MG63 (cell line): ENCODE results near the gene ZNF512. TPM values are rescaled to one million over a fixed set of nuclear protein-coding genes. Genes with fewer than 3 reads are reported as not detected.
"Not testable (repeated sequence)": the region's sequence is repeated elsewhere in the genome, so short reads cannot be mapped to it uniquely, and the experiment has no call there.

ENCODE experiments used
- DNase-seq: peaks from one replicate; pipeline ENCODE4 v3.0.0-alpha.2; 2020
- H3K27me3 ChIP-seq: fragments of 250-450 bp; sonication (Bioruptor Pico); 2 replicates; pipeline ENCODE4 v1.5.1; 2020; ENCODE audit warnings: mild to moderate bottlenecking, moderate library complexity
- H3K36me3 ChIP-seq: fragments of 250-450 bp; sonication (Bioruptor Pico); 2 replicates; pipeline ENCODE4 v1.5.1; 2020; ENCODE audit warnings: mild to moderate bottlenecking, moderate library complexity
- H3K4me3 ChIP-seq: fragments of 250-450 bp; sonication (Bioruptor Pico); 2 replicates; pipeline ENCODE4 v1.5.1; 2020; ENCODE audit warnings: mild to moderate bottlenecking, moderate library complexity
- H3K9me3 ChIP-seq: fragments of 250-450 bp; sonication (Bioruptor Pico); 2 replicates; pipeline ENCODE4 v1.5.1; 2020; ENCODE audit warnings: mild to moderate bottlenecking, moderate library complexity
- total RNA-seq: library from RNA; depleted of rRNA; stranded (reverse); fragments of >200 nt; shearing (Covaris generic); gene quantifications from 2 replicates; pipeline ENCODE4 v1.2.3, GENCODE V29; 2014; ENCODE audit warnings: low replicate concordance

ZNF512 gene
- total RNA-seq, 1 experiment from 2014 or later = 31.4 TPM

GRCh38 chr2:27621524-27621923, 38.7 kb downstream of the ZNF512 start:
- H3K36me3 ChIP-seq = peaks cover 51% of the 10 kb centered on the region
- H3K9me3 ChIP-seq = no peaks in the 10 kb centered on the region
- DNase-seq = no peak
- H3K4me3 ChIP-seq = no peak overlapping the region
- no peaks in the 10 kb centered on the region for H3K27me3 ChIP-seq

- H3K9me3 ChIP-seq = no peaks in the 10 kb centered on the region
- H3K36me3 ChIP-seq = peaks cover 39% of the 10 kb centered on the region
- no peak for DNase-seq
- H3K4me3 ChIP-seq = no peak overlapping the region
- H3K27me3 ChIP-seq = no peaks in the 10 kb centered on the region
These were observed 40.1 kb downstream of the ZNF512 start for GRCh38 chr2:27622921-27623384.

- H3K36me3 ChIP-seq = peaks cover 36% of the 10 kb centered on the region
These were observed 42.1 kb downstream of the ZNF512 start for GRCh38 chr2:27624943-27625342.

GRCh38 chr2:27626323-27626722, 43.5 kb downstream of the ZNF512 start:
- H3K27me3 ChIP-seq, H3K4me3 ChIP-seq, H3K9me3 ChIP-seq, DNase-seq: not testable (repeated sequence)
- H3K36me3 ChIP-seq = peaks cover 37% of the 10 kb centered on the region

More at GRCh38 chr2:27624943-27625342, 42.1 kb downstream of the ZNF512 start:
- Histone ChIP-seq H3K9me3 (no peaks in the 10 kb centered on the region), H3K4me3 (no peak overlapping the region), H3K27me3 (no peaks in the 10 kb centered on the region)
- no peak for DNase-seq

- H3K27me3 ChIP-seq, H3K4me3 ChIP-seq, H3K9me3 ChIP-seq: not testable (repeated sequence)
- peak; percentile 16 for DNase-seq
- peaks cover 38% of the 10 kb centered on the region for H3K36me3 ChIP-seq
These were observed 44.1 kb downstream of the ZNF512 start for GRCh38 chr2:27626921-27627320.

- H3K36me3 ChIP-seq = peaks cover 42% of the 10 kb centered on the region
- peak overlapping the region; percentile 90 for H3K4me3 ChIP-seq
- peak; percentile 53 for DNase-seq
- no peaks in the 10 kb centered on the region for H3K9me3 ChIP-seq
- no peaks in the 10 kb centered on the region for H3K27me3 ChIP-seq
These were observed 45.3 kb downstream of the ZNF512 start for GRCh38 chr2:27627963-27628766.

- Histone ChIP-seq H3K4me3 (peak within 1 kb of the TSS; percentile 90), H3K9me3 (no peaks in the 10 kb centered on the region), H3K36me3 (peaks cover 42% of the 10 kb centered on the region), H3K27me3 (no peaks in the 10 kb centered on the region)
- peak; percentile 96 for DNase-seq
These were observed 46.2 kb downstream of the ZNF512 start, which contains the start of the genes CCDC121 and GPN1 for GRCh38 chr2:27628767-27629709. Gene CCDC121, minus strand, starts transcription at chr2:27629012. Its CDS starts 1,213 bp downstream, at chr2:27627799. Gene GPN1, plus strand, starts transcription at chr2:27629050. Its CDS starts 9 bp downstream, at chr2:27629059.

- H3K27me3 ChIP-seq = not testable (repeated sequence)
- H3K36me3 ChIP-seq = peaks cover 49% of the 10 kb centered on the region
These were observed 47.4 kb downstream of the ZNF512 start for GRCh38 chr2:27630257-27630656.

GRCh38 chr2:27634291-27634690, 51.4 kb downstream of the ZNF512 start:
- Histone ChIP-seq H3K4me3 (no peak overlapping the region), H3K9me3 (no peaks in the 10 kb centered on the region), H3K36me3 (peaks cover 81% of the 10 kb centered on the region), H3K27me3 (no peaks in the 10 kb centered on the region)
- DNase-seq = no peak

More at GRCh38 chr2:27630257-27630656, 47.4 kb downstream of the ZNF512 start:
- not testable (repeated sequence) for H3K9me3 ChIP-seq, DNase-seq, H3K4me3 ChIP-seq

GRCh38 chr2:27636766-27637165, 53.9 kb downstream of the ZNF512 start:
- Histone ChIP-seq H3K4me3 (no peak overlapping the region), H3K36me3 (peaks cover 81% of the 10 kb centered on the region), H3K27me3 (no peaks in the 10 kb centered on the region), H3K9me3 (no peaks in the 10 kb centered on the region)
- no peak for DNase-seq

- Histone ChIP-seq H3K4me3 (no peak overlapping the region), H3K27me3 (no peaks in the 10 kb centered on the region), H3K36me3 (peaks cover 74% of the 10 kb centered on the region), H3K9me3 (no peaks in the 10 kb centered on the region)
- no peak for DNase-seq
These were observed 55.3 kb downstream of the ZNF512 start for GRCh38 chr2:27638037-27638637.

GRCh38 chr2:27638709-27639108, 55.9 kb downstream of the ZNF512 start:
- H3K27me3 ChIP-seq = no peaks in the 10 kb centered on the region
- no peak overlapping the region for H3K4me3 ChIP-seq
- no peak for DNase-seq
- peaks cover 75% of the 10 kb centered on the region for H3K36me3 ChIP-seq
- no peaks in the 10 kb centered on the region for H3K9me3 ChIP-seq

- Histone ChIP-seq H3K9me3 (no peaks in the 10 kb centered on the region), H3K4me3 (no peak overlapping the region), H3K36me3 (peaks cover 60% of the 10 kb centered on the region), H3K27me3 (no peaks in the 10 kb centered on the region)
- no peak for DNase-seq
These were observed 57.9 kb downstream of the ZNF512 start for GRCh38 chr2:27640722-27641245.

GRCh38 chr2:27645197-27645596, 62.4 kb downstream of the ZNF512 start:
- no peak for DNase-seq
- peaks cover 41% of the 10 kb centered on the region for H3K36me3 ChIP-seq
- no peaks in the 10 kb centered on the region for H3K27me3 ChIP-seq
- no peak overlapping the region for H3K4me3 ChIP-seq
- H3K9me3 ChIP-seq = no peaks in the 10 kb centered on the region

- Histone ChIP-seq H3K36me3 (peaks cover 49% of the 10 kb centered on the region), H3K9me3 (no peaks in the 10 kb centered on the region), H3K4me3 (no peak overlapping the region), H3K27me3 (no peaks in the 10 kb centered on the region)
- DNase-seq = no peak
These were observed 64.4 kb downstream of the ZNF512 start for GRCh38 chr2:27647289-27647688.

GRCh38 chr2:27647737-27648136, 64.9 kb downstream of the ZNF512 start:
- Histone ChIP-seq H3K9me3 (no peaks in the 10 kb centered on the region), H3K36me3 (peaks cover 50% of the 10 kb centered on the region), H3K4me3 (no peak overlapping the region), H3K27me3 (no peaks in the 10 kb centered on the region)
- DNase-seq = no peak
